ENCODE measurements around the gene TAS2R13.

TAS2R13 gene

GRCh38 chr12:10910380-10910779 lies 1.0 kb upstream of the TAS2R13 start:
- no peaks in the 10 kb centered on the region for H3K36me3 ChIP-seq (ENCODE audit: control insufficient read depth, insufficient read depth, low read length)
- no peak overlapping the region for H3K9ac ChIP-seq (ENCODE audit: low read length)
- H3K27me3 ChIP-seq (ENCODE audit: control insufficient read depth, insufficient read depth, low read length) = no peaks in the 10 kb centered on the region
- H3K27ac ChIP-seq (ENCODE audit: low read depth, low read length) = no peak overlapping the region
- H3K4me3 ChIP-seq (ENCODE audit: low read length) = no peak overlapping the region
- no peaks in the 10 kb centered on the region for H3K4me1 ChIP-seq (ENCODE audit: control insufficient read depth, insufficient read depth, low read length)

DNA sequence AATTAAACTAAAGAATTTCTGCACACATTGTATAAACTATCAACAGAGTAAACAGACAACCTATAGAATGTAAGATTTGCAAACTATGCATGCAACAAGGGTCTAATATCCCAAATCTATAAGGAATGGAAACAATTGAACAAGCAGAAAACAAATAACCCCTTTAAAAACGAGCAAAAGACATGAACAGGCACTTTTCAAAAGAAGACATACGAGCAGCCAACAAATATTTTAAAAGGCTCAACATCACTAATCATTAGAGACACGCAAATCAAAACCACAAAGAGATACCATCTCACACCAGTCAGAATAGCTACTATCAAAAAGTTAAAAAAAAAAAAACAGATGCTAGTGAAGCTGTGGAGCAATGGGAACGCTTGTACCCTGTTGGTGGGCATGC lies 4.7 kb downstream of the TAS2R13 start:
- Histone ChIP-seq H3K27me3 (ENCODE audit: control insufficient read depth, insufficient read depth, low read length) (no peaks in the 10 kb centered on the region), H3K27ac (ENCODE audit: low read depth, low read length) (no peak overlapping the region), H3K4me1 (ENCODE audit: control insufficient read depth, insufficient read depth, low read length) (no peaks in the 10 kb centered on the region)

DNA sequence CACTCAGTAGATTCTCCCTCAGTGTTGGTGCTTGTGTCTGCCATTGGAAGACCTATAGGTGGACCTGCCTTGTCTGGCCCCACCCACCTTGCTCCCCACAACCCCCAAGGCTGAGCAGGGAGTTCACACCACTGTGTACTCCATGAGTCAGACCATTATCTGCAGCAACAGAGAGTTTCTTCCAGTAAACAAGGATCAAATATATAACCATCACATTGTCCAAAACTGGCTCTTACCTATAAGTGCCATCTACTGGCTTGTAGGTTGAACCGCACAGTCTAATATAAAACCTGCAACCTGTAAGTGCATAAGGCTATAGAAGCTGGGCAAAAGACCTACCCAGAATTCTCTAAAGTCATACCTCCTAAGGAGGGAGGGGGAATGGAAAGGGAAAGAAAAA lies 7.9 kb downstream of the TAS2R13 start:
- H3K27ac ChIP-seq (ENCODE audit: low read depth, low read length) = no peak overlapping the region
- H3K4me1 ChIP-seq (ENCODE audit: control insufficient read depth, insufficient read depth, low read length) = no peaks in the 10 kb centered on the region
- no peak overlapping the region for H3K4me3 ChIP-seq (ENCODE audit: low read length)
- H3K36me3 ChIP-seq (ENCODE audit: control insufficient read depth, insufficient read depth, low read length) = no peaks in the 10 kb centered on the region
- no peaks in the 10 kb centered on the region for H3K27me3 ChIP-seq (ENCODE audit: control insufficient read depth, insufficient read depth, low read length)
- H3K9ac ChIP-seq (ENCODE audit: low read length) = no peak overlapping the region

More for the DNA sequence above, 4.7 kb downstream of the TAS2R13 start:
- Histone ChIP-seq H3K9ac (ENCODE audit: low read length) (no peak overlapping the region), H3K4me3 (ENCODE audit: low read length) (no peak overlapping the region), H3K36me3 (ENCODE audit: control insufficient read depth, insufficient read depth, low read length) (no peaks in the 10 kb centered on the region)

DNA sequence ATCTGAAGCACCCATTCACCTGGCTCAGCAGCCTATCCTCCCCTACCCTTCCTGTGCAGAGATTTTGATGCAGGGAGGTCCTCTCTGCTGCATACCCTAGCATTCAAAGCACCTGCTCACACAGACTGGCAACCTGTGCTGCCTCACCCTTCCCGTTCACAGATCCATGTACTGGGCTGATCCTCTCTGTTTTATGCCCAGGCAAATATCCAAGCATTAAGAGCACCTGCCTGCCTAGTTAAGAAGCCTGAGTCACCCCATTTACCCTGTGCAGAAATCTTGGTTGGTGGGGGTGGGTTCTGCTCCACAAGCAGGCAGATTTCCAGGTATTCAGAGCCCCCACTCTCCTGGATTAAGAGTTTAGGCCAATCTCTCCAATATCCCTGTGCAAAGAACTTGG lies 8.4 kb downstream of the TAS2R13 start:
- no peak overlapping the region for H3K4me3 ChIP-seq (ENCODE audit: low read length)
- H3K4me1 ChIP-seq (ENCODE audit: control insufficient read depth, insufficient read depth, low read length) = no peaks in the 10 kb centered on the region
- H3K27ac ChIP-seq (ENCODE audit: low read depth, low read length) = no peak overlapping the region
- no peaks in the 10 kb centered on the region for H3K36me3 ChIP-seq (ENCODE audit: control insufficient read depth, insufficient read depth, low read length)
- H3K27me3 ChIP-seq (ENCODE audit: control insufficient read depth, insufficient read depth, low read length) = no peaks in the 10 kb centered on the region
- no peak overlapping the region for H3K9ac ChIP-seq (ENCODE audit: low read length)

DNA sequence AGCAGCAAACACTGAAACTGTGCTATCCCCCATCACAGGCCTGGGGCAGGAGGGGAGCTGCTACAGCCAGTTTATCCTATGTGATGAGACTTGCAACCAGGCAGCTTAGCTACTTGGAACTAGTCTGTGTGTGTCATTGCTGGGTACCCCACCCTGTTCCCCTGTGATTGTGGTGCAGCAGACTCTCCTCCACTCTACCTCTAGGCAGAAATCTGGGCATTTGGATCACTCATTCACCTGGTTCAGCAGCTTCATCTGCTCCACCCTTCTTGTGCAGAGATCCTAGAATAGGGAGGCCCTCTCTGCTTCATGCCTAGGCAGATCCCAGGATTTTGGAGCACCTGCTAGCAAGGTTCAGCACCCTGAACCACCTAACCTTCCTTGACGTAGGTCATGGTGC lies 8.8 kb downstream of the TAS2R13 start:
- H3K27me3 ChIP-seq (ENCODE audit: control insufficient read depth, insufficient read depth, low read length) = no peaks in the 10 kb centered on the region
- no peaks in the 10 kb centered on the region for H3K4me1 ChIP-seq (ENCODE audit: control insufficient read depth, insufficient read depth, low read length)
- H3K36me3 ChIP-seq (ENCODE audit: control insufficient read depth, insufficient read depth, low read length) = no peaks in the 10 kb centered on the region
- H3K27ac ChIP-seq (ENCODE audit: low read depth, low read length) = no peak overlapping the region
- H3K4me3 ChIP-seq (ENCODE audit: low read length) = no peak overlapping the region
- no peak overlapping the region for H3K9ac ChIP-seq (ENCODE audit: low read length)

DNA sequence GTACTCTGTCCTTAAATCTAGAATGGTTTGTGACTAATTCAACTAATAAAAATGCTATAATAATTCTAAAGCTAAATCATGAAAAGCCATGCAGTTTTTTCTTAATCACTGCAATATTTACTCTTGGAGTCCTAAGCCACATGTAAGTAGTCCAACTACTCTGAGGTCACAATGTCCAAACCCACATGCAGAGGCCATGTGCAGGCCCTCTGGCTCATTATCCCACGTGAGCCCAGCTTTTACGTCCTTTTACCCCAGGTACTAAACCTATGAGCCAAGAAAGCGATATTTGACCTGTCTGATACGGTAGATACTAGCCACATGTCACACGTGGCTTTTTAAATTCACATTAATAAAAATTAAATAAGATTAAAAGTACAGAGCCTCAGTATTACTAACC lies 12.5 kb downstream of the TAS2R13 start:
- no peak overlapping the region for H3K9ac ChIP-seq (ENCODE audit: low read length)
- H3K36me3 ChIP-seq (ENCODE audit: control insufficient read depth, insufficient read depth, low read length) = no peaks in the 10 kb centered on the region
- H3K27ac ChIP-seq (ENCODE audit: low read depth, low read length) = no peak overlapping the region
- no peak overlapping the region for H3K4me3 ChIP-seq (ENCODE audit: low read length)
- H3K27me3 ChIP-seq (ENCODE audit: control insufficient read depth, insufficient read depth, low read length) = no peaks in the 10 kb centered on the region
- H3K4me1 ChIP-seq (ENCODE audit: control insufficient read depth, insufficient read depth, low read length) = no peaks in the 10 kb centered on the region

DNA sequence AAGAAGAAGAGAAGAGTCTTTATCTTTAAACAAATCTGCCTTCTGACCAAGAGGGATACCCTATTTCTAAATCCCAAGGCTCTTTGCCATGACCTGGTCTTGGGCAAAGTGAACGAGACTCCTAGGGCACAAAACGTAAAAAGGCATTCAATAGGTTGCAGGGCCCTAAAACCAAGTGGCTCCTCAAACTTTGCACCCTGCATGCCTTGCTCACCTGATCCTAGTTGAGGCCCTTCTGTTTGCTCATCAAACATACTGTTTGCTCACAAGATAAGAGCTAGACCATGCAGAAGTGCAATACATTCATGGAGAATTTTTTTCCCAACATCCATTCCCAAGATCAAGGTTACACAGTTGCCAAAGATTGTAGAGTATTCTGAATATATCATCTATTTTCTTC lies 17.4 kb downstream of the TAS2R13 start:
- H3K4me3 ChIP-seq (ENCODE audit: low read length) = no peak overlapping the region
- no peak overlapping the region for H3K27ac ChIP-seq (ENCODE audit: low read depth, low read length)
- no peaks in the 10 kb centered on the region for H3K27me3 ChIP-seq (ENCODE audit: control insufficient read depth, insufficient read depth, low read length)
- H3K4me1 ChIP-seq (ENCODE audit: control insufficient read depth, insufficient read depth, low read length) = no peaks in the 10 kb centered on the region
- no peaks in the 10 kb centered on the region for H3K36me3 ChIP-seq (ENCODE audit: control insufficient read depth, insufficient read depth, low read length)
- no peak overlapping the region for H3K9ac ChIP-seq (ENCODE audit: low read length)

- no peaks in the 10 kb centered on the region for H3K36me3 ChIP-seq (ENCODE audit: control insufficient read depth, insufficient read depth, low read length)
- H3K4me1 ChIP-seq (ENCODE audit: control insufficient read depth, insufficient read depth, low read length) = no peaks in the 10 kb centered on the region
- no peak overlapping the region for H3K9ac ChIP-seq (ENCODE audit: low read length)
- H3K27me3 ChIP-seq (ENCODE audit: control insufficient read depth, insufficient read depth, low read length) = no peaks in the 10 kb centered on the region
- H3K4me3 ChIP-seq (ENCODE audit: low read length) = no peak overlapping the region
- no peak overlapping the region for H3K27ac ChIP-seq (ENCODE audit: low read depth, low read length)
Measured at GRCh38 chr12:10889226-10889625, 20.1 kb downstream of the TAS2R13 start.

DNA sequence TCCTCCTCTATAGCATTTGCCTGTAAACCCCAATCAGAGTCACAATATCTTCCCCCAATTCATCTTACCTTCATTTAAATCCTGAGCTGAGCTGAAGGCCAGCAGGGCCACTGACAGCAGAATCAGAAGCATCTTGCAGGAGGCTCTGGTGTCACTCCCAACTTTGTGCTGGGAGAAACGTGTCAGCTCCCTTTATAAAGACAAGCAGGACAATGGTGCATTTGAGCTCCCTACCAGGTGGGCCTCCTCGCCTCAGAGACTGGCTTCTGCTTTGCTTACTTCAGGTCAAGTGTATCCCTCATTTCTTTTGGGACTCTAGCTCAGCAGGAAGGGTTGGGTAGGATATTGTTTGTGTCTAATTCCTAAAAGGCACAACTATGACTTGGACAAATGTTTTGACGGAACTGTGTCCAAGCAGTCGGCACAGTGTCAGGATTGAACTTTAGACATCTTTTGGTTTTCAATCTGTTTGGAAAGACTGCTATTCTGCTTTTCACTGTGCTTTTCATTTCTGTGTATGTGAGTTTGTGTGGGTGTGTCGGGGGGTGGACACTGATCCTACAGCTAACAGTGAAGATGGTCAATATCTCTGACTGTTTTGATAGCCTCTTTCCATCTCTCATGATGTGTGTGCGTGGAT lies 25.2 kb downstream of the TAS2R13 start, which contains the start of gene PRH1:
Gene PRH1 (minus strand): TSS at position 170 of the 640 bp plus-strand sequence. CDS start 38 bp downstream, at position 132.
- Histone ChIP-seq H3K4me1 (ENCODE audit: control insufficient read depth, insufficient read depth, low read length) (no peaks in the 10 kb centered on the region), H3K4me3 (ENCODE audit: low read length) (no peak within 1 kb of the TSS), H3K27me3 (ENCODE audit: control insufficient read depth, insufficient read depth, low read length) (no peaks in the 10 kb centered on the region), H3K36me3 (ENCODE audit: control insufficient read depth, insufficient read depth, low read length) (no peaks in the 10 kb centered on the region), H3K9ac (ENCODE audit: low read length) (no peak within 1 kb of the TSS), H3K27ac (ENCODE audit: low read depth, low read length) (no peak within 1 kb of the TSS)

GRCh38 chr12:10873378-10873777 lies 36.0 kb downstream of the TAS2R13 start:
- Histone ChIP-seq H3K27me3 (ENCODE audit: control insufficient read depth, insufficient read depth, low read length) (no peaks in the 10 kb centered on the region), H3K4me1 (ENCODE audit: control insufficient read depth, insufficient read depth, low read length) (no peaks in the 10 kb centered on the region), H3K9ac (ENCODE audit: low read length) (no peak overlapping the region), H3K4me3 (ENCODE audit: low read length) (no peak overlapping the region), H3K27ac (ENCODE audit: low read depth, low read length) (no peak overlapping the region), H3K36me3 (ENCODE audit: control insufficient read depth, insufficient read depth, low read length) (peaks cover 5% of the 10 kb centered on the region)

DNA sequence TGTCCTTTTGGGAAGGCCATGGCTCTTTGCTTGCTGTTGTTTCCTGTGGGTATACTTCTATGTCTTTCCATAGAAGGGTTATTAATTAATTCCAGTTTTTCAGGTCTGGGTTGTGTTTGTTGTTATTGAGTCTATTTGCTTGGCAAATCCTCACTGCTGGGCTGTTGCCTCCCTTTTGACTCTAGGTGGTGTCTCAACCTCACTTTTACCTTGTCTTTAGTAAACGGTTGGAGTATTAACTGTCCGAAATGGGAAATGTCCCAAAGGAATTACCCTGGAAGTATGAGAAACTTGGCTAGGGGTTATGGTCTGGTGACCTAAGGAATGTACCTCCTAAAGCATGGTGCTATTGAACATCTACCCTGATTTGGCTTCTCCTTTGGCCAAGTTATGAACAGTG lies 42.0 kb downstream of the TAS2R13 start:
- H3K27ac ChIP-seq (ENCODE audit: low read depth, low read length) = no peak overlapping the region
- H3K9ac ChIP-seq (ENCODE audit: low read length) = no peak overlapping the region
- no peaks in the 10 kb centered on the region for H3K36me3 ChIP-seq (ENCODE audit: control insufficient read depth, insufficient read depth, low read length)
- no peaks in the 10 kb centered on the region for H3K4me1 ChIP-seq (ENCODE audit: control insufficient read depth, insufficient read depth, low read length)
- H3K27me3 ChIP-seq (ENCODE audit: control insufficient read depth, insufficient read depth, low read length) = no peaks in the 10 kb centered on the region
- H3K4me3 ChIP-seq (ENCODE audit: low read length) = no peak overlapping the region

DNA sequence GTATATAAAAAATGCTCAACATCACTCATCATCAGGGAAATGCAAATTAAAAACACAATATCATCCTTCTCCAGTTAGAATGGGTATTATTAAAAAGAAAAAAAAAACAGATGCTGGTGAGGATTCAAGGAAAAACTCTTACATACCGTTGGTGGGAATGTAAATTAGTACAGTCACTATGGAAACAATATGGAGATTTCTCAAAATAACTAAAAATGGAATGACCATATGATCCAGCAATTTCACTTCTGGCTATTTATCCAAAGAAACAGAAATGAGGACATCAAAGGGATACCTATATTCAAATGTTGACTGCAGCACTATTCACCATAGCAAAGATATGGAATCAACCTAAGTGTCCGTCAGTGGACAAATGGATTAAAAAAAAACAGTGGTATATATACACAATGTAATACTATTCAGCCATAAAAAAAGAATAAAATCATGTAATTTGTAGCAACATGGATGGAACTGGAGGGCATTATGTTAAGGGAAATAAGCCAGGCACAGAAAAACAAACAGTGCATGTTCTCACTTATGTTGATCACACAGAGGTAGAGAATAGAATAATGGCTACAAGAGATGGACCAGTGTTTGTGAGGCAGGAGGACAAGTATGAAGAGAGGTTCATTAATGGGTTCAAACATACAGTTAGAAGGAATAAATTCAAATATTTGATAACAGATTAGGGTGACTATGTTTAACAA lies 45.7 kb downstream of the TAS2R13 start:
- Histone ChIP-seq H3K27me3 (ENCODE audit: control insufficient read depth, insufficient read depth, low read length) (no peaks in the 10 kb centered on the region), H3K4me1 (ENCODE audit: control insufficient read depth, insufficient read depth, low read length) (no peaks in the 10 kb centered on the region), H3K27ac (ENCODE audit: low read depth, low read length) (no peak overlapping the region), H3K4me3 (ENCODE audit: low read length) (no peak overlapping the region), H3K36me3 (ENCODE audit: control insufficient read depth, insufficient read depth, low read length) (no peaks in the 10 kb centered on the region), H3K9ac (ENCODE audit: low read length) (no peak overlapping the region)

DNA sequence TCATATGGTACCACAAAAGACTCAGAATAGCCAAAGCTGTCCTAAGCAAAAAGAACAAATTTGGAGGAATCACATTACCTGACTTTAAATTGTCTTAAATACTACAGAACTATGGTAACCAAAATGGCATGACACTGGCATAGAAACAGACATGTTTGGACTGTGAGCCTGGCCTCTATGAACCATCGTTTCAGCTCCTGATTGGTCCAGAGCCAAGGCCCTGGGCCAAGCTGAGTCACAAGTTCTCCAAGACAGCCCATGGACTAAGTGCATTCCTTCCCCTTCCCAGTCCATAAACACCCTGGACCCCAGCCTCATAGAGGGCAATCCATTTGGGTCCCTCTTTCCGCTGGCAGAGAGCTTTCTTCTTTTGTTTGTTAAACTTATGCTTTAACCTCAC lies 48.0 kb downstream of the TAS2R13 start:
- Histone ChIP-seq H3K27ac (ENCODE audit: low read depth, low read length) (no peak overlapping the region), H3K4me1 (ENCODE audit: control insufficient read depth, insufficient read depth, low read length) (no peaks in the 10 kb centered on the region), H3K27me3 (ENCODE audit: control insufficient read depth, insufficient read depth, low read length) (no peaks in the 10 kb centered on the region), H3K4me3 (ENCODE audit: low read length) (no peak overlapping the region), H3K9ac (ENCODE audit: low read length) (no peak overlapping the region), H3K36me3 (ENCODE audit: control insufficient read depth, insufficient read depth, low read length) (peaks cover 5% of the 10 kb centered on the region)
